GM12878 (cell line): Measurements from ENCODE around the gene THUMPD3. TPM values are rescaled to one million over a fixed set of nuclear protein-coding genes. Genes with fewer than 3 reads are reported as not detected.

Experiments used
- BHLHE40 ChIP-seq, 2 experiments: fragments of 450-650 bp in 1 of 2; IDR thresholded peaks; 2 replicates each; pipeline ENCODE4 v1.6.1; 2011 to 2017; ENCODE audit warnings: low read depth in 2 of 2, borderline replicate concordance in 1 of 2, improper control_type of control experiment in 1 of 2, low read length in 1 of 2, mild to moderate bottlenecking in 1 of 2
- CTCF ChIP-seq, 3 experiments: IDR thresholded peaks in 2 of 3; conservative IDR thresholded peaks in 1 of 3; 2 replicates each; pipeline ENCODE4 v1.5.1; 2011; ENCODE audit warnings: low read depth in 3 of 3, low read length in 3 of 3, mild to moderate bottlenecking in 3 of 3, control low read depth in 2 of 3, moderate library complexity in 2 of 3, inconsistent platforms in 1 of 3, mixed read lengths in 1 of 3; ENCODE audit not compliant: control insufficient read depth in 2 of 3, insufficient read depth in 1 of 3; ENCODE audit errors: extremely low read depth in 1 of 3
- SMC3 ChIP-seq: IDR thresholded peaks from 2 replicates; pipeline ENCODE4 v1.6.1; 2011; ENCODE audit warnings: low read length, improper control_type of control experiment, borderline replicate concordance
- STAT3 ChIP-seq: IDR thresholded peaks from 2 replicates; pipeline ENCODE4 v1.6.1; 2011; ENCODE audit warnings: low read depth, low read length, improper control_type of control experiment
- ZBTB11 ChIP-seq: fragments of 450-650 bp; formaldehyde crosslinking; IDR thresholded peaks from 2 replicates; pipeline ENCODE4 v1.5.0; 2022; ENCODE audit warnings: mild to moderate bottlenecking, missing genetic modification characterization
- polyA plus RNA-seq, 11 experiments: library from polyadenylated mRNA; depleted of rRNA in 4 of 11; unstranded in 6 of 11; stranded (reverse) in 5 of 11; fragments of >200 nt; fragmentation: Nextera tagmentation in 4 of 11; fragmentation: Illumina TruSeq in 1 of 11; extraction: Ambion mirVana in 4 of 11; extraction: Trizol in 1 of 11; gene quantifications; 1 replicate in 1 of 11; 2 replicates in 10 of 11; pipeline versions ENCODE4 v1.2.1 to v1.2.3, GENCODE V29; 2011 to 2016; ENCODE audit warnings: inconsistent platforms in 2 of 11, missing spikeins in 2 of 11, low read depth in 1 of 11
- total RNA-seq, 4 experiments: library from RNA; depleted of rRNA in 3 of 4; stranded (reverse); fragments of >200 nt in 3 of 4; fragmentation: Illumina TruSeq in 1 of 4; extraction: Trizol in 1 of 4; gene quantifications; 2 replicates each; pipeline versions ENCODE4 v1.2.1 to v1.2.3, GENCODE V29; 2013 to 2021

THUMPD3 gene
- total and polyA plus RNA-seq, 10 of the 15 experiments (the other 5 are each of a cell fraction or from before 2014, with no cell fraction given) = 28.7 to 47.4 (median 41.8) TPM

GRCh38 chr3:9352917-9353752 lies 9.7 kb upstream of the THUMPD3 start (continued):
- peak; percentile 83 to 94 (median 93) for TF ChIP-seq CTCF (IDR thresholded peaks at IDR 0.05 in 2 of 3, conservative IDR thresholded peaks at IDR 0.05 in 1 of 3; ENCODE audit: control insufficient read depth in 2 of 3, extremely low read depth in 1 of 3, insufficient read depth in 1 of 3, low read depth in 3 of 3, low read length in 3 of 3)
- peak; percentile 82 for TF ChIP-seq SMC3
- no peak for TF ChIP-seq STAT3
- 0 out of 4 replicates have a peak, but pooled peaks of 1 of the 2 experiments have one; percentile 20 for TF ChIP-seq BHLHE40 (IDR thresholded peaks at IDR 0.05; ENCODE audit: borderline replicate concordance in 1 of 2, low read depth in 2 of 2, low read length in 1 of 2)
- no peak for TF ChIP-seq ZBTB11 (CRISPR knock-in tag)
